IMR-90 (cell line): Measurements from ENCODE around the gene HYKK.

Experiments used
- BHLHE40 ChIP-seq: fragments of 150-350 bp; IDR thresholded peaks from 2 replicates; pipeline ENCODE4 v1.6.1; 2016; ENCODE audit warnings: mild to moderate bottlenecking, low read depth, low read length
- MAFK ChIP-seq: IDR thresholded peaks from 2 replicates; pipeline ENCODE4 v1.6.1; 2012; ENCODE audit warnings: low read depth, low read length, improper control_type of control experiment
- POLR2A ChIP-seq: IDR thresholded peaks from 2 replicates; pipeline ENCODE4 v1.6.1; 2012; ENCODE audit warnings: mild to moderate bottlenecking, low read depth, low read length
- RAD21 ChIP-seq: IDR thresholded peaks from 2 replicates; pipeline ENCODE4 v1.6.1; 2012; ENCODE audit warnings: low read length, improper control_type of control experiment
- RCOR1 ChIP-seq: IDR thresholded peaks from 2 replicates; pipeline ENCODE4 v1.6.1; 2012; ENCODE audit warnings: mild to moderate bottlenecking, low read length, improper control_type of control experiment; ENCODE audit not compliant: insufficient replicate concordance
- SMC3 ChIP-seq: fragments of 150-350 bp; IDR thresholded peaks from 2 replicates; pipeline ENCODE4 v1.6.1; 2016; ENCODE audit warnings: low read depth, mild to moderate bottlenecking, antibody characterized with exemption, low read length, moderate library complexity
- TF ChIP-seq, protein P1 (sequence below): conservative IDR thresholded peaks from 2 replicates; pipeline ENCODE4 v1.5.1; 2012; ENCODE audit warnings: mild to moderate bottlenecking, low read depth, low read length, improper control_type of control experiment
- TF ChIP-seq, protein P2 (sequence below): fragments of 150-350 bp; IDR thresholded peaks from 2 replicates; pipeline ENCODE4 v1.6.1; 2017; ENCODE audit warnings: mild to moderate bottlenecking, antibody characterized with exemption, low read length, low read depth

DNA sequence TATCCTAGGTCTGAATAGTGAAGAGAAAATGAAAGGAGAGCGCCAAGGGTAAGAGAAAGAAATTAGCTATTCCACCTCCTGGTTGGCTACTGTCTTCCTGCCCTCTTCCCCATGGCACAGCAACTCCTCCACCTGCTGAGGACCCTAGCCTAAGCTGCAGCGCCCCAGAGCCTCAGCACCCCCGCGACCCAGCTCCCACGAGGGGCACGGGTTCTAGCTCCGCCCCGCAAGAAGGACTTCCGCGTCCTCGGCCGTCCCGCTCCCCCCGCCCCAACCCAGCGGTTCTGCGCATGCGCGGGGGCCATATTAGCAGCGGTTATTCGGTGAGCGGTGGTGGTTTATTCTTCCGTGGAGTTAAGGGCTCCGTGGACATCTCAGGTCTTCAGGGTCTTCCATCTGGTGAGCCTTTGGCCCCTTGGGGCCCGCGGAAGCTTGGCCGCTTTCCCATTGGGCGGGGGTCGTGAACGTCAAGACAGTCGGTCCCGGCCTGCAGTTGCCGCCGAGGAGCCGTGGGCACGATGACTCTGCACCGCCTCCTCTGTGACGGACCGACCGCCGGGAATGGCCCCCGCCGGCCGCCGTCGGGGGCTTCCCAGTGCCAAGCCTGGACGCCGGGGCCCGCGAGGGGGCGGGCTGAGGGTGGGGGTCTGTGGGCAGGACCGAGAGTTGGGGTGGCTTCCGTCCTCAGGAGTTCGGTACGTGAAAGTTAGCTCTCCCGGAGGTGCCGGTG, 32.9 kb downstream of the HYKK start, which contains the start of gene PSMA4:
- TF ChIP-seq RAD21 = no peak
- TF ChIP-seq, protein P1, sequence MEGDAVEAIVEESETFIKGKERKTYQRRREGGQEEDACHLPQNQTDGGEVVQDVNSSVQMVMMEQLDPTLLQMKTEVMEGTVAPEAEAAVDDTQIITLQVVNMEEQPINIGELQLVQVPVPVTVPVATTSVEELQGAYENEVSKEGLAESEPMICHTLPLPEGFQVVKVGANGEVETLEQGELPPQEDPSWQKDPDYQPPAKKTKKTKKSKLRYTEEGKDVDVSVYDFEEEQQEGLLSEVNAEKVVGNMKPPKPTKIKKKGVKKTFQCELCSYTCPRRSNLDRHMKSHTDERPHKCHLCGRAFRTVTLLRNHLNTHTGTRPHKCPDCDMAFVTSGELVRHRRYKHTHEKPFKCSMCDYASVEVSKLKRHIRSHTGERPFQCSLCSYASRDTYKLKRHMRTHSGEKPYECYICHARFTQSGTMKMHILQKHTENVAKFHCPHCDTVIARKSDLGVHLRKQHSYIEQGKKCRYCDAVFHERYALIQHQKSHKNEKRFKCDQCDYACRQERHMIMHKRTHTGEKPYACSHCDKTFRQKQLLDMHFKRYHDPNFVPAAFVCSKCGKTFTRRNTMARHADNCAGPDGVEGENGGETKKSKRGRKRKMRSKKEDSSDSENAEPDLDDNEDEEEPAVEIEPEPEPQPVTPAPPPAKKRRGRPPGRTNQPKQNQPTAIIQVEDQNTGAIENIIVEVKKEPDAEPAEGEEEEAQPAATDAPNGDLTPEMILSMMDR = no peak
- TF ChIP-seq POLR2A = peak; percentile 79
- no peak for TF ChIP-seq BHLHE40
- TF ChIP-seq, protein P2, sequence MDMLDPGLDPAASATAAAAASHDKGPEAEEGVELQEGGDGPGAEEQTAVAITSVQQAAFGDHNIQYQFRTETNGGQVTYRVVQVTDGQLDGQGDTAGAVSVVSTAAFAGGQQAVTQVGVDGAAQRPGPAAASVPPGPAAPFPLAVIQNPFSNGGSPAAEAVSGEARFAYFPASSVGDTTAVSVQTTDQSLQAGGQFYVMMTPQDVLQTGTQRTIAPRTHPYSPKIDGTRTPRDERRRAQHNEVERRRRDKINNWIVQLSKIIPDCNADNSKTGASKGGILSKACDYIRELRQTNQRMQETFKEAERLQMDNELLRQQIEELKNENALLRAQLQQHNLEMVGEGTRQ = 0 out of 2 replicates have a peak, but pooled peaks have one; percentile 13
- no peak for TF ChIP-seq SMC3
- no peak for TF ChIP-seq MAFK
- TF ChIP-seq RCOR1 = no peak
